OCI-LY7 (cell line): Measurements from ENCODE around the gene DIP2C.

ENCODE experiments used
- EZH2phosphoT487 ChIP-seq: fragments of 200-600 bp; sonication (generic); IDR thresholded peaks from 2 replicates; pipeline ENCODE4 v1.6.1; 2018; ENCODE audit warnings: low read depth, borderline replicate concordance, mild to moderate bottlenecking, mixed run types, antibody characterized with exemption, low read length, moderate library complexity, mixed read lengths
- TF ChIP-seq, protein P1 (sequence below): fragments of 200-600 bp; sonication (generic); conservative IDR thresholded peaks from 2 replicates; pipeline ENCODE4 v1.5.1; 2014; ENCODE audit warnings: mild to moderate bottlenecking, antibody characterized with exemption, low read length, moderate library complexity, mixed read lengths

DNA sequence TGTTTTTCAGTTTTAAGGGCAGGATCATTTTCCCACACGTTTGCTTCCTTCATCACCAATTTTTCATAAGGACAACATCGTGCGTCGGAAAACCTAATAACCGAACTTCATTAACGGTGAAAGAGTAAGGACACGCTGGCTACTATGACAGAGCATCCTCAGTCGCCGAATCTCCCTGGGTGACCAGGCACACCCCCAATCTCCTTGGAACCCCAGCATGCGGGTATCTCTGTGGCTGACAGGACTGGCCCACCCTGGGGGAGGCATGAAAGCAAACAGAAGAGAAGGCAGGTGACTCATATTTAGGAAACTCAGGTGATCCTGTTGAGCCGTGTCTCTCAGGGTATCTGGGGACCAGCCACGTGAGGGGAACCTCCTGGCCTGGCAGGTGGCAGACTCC lies 134.2 kb downstream of the DIP2C start:
- TF ChIP-seq, protein P1, sequence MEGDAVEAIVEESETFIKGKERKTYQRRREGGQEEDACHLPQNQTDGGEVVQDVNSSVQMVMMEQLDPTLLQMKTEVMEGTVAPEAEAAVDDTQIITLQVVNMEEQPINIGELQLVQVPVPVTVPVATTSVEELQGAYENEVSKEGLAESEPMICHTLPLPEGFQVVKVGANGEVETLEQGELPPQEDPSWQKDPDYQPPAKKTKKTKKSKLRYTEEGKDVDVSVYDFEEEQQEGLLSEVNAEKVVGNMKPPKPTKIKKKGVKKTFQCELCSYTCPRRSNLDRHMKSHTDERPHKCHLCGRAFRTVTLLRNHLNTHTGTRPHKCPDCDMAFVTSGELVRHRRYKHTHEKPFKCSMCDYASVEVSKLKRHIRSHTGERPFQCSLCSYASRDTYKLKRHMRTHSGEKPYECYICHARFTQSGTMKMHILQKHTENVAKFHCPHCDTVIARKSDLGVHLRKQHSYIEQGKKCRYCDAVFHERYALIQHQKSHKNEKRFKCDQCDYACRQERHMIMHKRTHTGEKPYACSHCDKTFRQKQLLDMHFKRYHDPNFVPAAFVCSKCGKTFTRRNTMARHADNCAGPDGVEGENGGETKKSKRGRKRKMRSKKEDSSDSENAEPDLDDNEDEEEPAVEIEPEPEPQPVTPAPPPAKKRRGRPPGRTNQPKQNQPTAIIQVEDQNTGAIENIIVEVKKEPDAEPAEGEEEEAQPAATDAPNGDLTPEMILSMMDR, result no peak
- no peak for TF ChIP-seq EZH2phosphoT487
